Measurements from ENCODE around the gene FFAR4.

The FFAR4 gene

DNA sequence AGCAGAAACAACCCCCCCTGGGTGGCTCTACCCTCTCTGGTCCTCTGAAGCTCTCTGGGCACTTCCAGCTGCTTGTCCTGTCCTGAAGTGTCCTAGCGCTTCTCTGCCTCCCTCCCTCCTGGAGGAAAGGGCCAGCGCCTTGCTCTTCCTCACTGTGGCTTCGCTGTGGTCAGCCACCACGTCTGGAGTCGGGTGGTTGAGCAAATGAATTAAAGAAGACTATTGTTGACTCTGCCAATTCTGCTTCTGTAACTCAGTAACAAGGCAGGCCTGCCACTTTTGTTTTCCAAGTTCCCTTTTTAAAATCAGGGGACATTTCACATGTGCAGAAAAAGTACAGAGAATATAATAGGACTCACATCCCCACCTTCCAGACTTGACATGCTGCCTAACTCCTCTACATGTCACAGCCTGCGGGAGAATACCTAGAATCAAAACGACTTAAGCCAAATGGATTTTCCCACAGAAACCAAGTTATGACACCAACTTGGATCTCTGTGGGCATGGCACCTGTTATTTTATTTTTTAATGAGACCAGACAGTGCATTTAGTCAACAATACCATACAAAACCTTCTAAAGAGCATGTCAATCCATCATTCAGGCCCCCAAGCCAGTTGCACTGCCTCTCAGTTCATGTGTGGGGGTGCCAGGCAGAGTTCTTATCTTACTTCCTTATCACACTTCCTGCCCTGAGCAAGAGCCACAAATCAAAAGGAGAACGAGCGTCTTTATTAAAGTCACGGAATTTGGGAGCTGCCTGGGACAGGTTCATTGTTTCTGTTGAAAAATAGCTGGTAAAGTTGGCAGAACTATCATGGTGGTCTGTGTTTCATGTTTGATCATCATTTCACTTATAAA, 6.8 kb downstream of the FFAR4 start:
- DNase-seq, result no peak

DNA sequence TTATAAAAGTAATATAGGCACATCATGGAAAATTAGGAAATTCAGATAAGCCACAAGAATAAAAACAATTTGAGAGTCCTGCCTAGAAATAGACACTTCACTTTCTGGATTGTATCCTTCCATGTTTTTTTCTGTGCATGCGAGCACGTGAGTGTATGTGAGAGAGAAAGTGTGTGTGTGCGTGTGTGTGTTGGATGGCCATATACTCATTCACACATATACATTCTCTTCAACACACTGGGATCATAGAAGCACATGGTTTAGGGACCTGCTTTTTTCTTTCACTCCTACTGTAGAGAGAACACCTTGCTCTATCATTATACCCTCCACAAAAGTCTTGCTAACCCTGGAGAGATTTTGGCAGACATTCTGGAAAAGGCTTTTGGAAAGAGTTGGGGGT, 7.5 kb downstream of the FFAR4 start:
- DNase-seq, result no peak

DNA sequence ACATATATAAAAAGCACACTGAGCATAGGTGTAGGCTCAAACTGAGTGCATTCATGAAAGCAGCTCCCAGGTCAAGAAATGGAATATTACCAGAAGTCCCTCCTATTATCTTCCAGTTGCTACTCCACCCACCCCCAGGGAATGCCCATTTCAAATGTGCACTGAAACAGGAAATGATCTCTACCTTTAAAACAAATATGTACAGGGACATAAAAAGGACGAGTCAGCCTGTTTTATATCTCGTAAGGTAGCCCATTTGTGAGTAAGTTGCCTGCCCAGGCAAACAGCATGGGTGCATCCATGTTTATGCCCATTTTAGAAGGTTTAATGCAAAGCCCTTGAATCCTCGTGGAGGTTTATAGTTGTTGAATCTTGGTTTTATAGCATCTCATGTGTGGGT, 10.4 kb downstream of the FFAR4 start:
- DNase-seq, result no peak

DNA sequence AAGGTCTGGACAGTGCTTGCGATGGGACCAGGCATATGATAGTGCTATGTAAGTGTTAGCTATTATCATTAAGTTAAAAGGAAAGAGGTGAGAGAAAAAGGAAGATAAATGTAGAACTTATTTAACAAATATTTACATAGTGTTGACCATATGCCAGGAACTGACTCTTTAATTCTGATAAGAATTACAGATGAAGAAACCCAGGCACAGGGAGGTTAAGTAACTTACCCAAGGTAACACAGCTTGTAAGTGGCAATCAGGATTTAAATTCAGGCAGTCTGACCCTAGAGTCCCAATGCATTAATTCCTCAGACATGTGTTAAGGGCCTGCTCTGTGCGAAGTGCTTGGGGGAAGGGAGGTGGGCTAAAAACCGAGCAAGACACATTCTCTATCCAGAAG, 11.1 kb downstream of the FFAR4 start:
- no peak for DNase-seq

DNA sequence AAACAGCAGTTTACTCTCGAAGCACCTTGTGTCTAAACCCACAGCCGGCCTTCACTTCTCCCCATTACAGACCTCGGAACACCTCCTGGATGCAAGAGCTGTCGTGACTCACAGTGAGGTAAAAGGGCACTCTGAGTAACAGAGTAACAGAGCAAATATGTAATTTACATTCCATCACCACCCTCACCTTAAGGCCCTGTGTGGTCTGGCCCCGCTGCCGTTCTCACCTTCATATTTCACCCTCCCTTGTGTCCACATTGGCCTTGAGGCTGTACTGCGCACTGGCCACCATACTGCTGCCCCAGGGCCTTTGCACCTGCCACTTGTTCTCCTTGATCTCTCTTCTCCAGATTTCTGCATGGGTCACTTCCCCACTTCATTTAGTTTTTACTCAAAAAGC, 12.6 kb downstream of the FFAR4 start:
- no peak for DNase-seq

DNA sequence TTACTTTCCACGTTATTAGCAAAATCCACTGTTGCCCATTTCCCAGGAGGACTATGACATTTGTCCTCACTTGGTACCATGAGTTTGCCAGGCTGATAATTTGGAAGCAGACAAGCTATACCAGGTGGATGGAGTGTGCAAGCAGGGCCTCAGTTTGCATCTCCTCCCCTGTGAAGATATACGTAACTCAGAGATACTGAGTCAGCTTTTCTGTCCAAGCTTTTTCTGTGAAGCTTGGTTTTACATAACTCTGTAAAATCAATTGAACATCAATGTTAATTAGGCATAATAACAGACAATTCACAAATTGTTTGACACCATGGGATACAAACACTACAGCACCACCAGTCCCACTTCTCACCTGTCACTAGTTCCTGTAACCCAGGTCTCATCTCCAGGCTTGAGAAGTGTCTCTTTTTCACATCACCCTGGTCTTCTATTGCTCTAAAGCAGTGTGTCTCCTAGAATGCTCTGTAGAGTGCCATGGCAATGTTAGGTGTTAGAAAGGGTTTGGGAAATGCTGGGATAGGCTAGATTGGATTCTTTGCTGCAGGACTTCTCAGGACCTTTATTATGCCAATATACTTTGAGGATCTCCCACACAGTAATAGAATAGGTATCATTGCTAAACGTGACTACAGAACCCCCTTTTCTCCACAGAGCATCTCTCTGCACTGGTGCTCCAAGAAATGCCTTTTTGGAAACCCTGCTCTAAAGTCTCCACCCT, 13.7 kb downstream of the FFAR4 start:
- DNase-seq, result no peak

DNA sequence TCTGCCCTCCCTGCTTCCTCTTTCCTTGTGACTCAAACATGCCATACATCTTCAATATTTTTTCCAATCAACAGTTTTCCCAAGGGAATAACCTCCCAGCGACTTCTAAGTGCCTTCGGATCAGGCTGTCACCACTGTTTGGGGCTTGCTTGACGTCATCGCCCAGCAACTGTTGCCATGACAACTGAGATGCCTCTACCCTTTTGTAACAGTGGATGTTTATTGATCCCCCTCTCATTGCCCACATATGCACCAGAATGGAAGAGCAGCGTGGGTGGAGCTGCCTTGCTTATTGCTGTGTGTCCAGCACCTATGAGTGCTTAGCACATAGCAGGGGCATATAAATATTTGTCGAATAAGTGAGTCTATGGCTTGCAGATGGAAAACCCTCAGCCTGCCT, 14.4 kb downstream of the FFAR4 start:
- no peak for DNase-seq

DNA sequence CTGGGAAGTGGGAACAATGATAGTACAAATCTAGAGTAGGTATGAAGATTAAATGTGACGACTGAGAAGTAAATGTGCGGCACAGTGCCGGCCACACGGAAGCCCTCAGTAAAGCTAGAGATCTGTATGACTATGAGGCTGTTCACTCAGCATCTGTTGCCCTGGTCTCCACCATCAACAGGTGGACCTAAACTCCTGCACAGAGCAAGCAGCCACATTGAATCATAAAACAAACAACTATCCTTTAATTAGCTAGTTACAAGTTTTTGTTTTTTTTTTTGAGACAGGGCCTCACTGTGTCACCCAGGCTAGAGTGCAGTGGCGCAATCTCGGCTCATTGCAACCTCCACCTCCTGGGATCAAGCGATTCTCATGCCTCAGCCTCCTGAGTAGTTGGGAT, 18.0 kb downstream of the FFAR4 start:
- no peak for DNase-seq

DNA sequence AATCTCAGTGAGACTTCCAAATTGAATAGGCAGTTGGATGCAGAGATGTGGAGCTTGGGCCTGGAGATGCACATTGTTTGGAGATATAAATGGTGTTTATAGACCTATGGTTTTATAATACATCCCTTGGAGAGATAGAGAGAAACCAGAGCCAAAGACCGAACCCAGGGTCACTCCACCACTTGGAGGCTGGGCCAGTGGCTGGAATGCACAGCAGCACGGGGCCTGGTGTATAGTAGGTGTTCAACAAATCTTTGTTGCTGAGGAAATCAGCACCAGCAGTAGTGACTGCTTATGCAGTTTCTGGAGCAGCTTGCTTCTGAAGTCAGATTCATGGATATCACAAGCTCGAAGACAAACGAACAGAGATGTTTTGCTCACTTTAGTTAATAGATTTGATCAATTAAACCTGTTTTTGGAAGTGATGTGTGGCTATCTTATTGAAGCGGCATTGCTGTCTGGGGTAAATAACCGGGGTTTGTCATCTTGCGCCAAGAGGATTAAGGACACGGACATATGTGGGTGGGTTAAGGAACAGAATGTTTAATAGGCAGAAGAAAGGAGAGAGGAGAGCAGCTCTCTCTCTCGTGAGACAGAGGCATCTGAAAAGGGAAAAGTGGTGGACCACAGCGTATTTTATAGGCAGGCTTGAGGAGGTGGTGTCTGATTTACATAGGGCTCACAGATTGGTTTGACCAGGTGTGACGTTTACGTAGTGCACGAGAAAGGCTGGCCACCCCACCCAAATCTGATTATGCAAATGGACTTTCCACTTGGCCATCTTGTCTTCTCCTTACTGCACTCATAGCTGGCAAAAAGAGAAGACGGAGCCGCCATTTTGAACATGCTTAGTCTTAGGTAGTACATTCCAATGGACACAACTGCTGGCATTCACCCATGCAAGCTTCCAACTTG, 23.4 kb downstream of the FFAR4 start:
- DNase-seq, result no peak

DNA sequence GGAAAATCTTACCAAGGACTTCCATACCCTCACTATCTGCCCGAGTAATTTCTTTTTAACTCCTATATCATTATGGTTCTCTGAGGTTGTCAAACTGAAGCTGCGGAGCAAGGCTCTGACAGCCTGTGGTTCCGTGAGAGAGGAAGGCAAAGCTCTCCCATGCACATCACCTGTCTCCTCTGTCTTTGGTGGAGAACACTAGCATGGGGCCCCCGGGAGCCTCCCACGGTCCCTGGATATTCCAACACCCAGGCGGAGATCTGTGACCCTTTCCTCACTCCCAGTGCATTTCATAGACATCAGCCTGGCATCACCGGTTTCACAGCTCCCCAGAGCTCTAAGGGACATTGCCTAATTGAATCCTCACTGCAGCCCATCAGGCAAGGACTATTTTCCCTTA, 24.2 kb downstream of the FFAR4 start:
- no peak for DNase-seq

DNA sequence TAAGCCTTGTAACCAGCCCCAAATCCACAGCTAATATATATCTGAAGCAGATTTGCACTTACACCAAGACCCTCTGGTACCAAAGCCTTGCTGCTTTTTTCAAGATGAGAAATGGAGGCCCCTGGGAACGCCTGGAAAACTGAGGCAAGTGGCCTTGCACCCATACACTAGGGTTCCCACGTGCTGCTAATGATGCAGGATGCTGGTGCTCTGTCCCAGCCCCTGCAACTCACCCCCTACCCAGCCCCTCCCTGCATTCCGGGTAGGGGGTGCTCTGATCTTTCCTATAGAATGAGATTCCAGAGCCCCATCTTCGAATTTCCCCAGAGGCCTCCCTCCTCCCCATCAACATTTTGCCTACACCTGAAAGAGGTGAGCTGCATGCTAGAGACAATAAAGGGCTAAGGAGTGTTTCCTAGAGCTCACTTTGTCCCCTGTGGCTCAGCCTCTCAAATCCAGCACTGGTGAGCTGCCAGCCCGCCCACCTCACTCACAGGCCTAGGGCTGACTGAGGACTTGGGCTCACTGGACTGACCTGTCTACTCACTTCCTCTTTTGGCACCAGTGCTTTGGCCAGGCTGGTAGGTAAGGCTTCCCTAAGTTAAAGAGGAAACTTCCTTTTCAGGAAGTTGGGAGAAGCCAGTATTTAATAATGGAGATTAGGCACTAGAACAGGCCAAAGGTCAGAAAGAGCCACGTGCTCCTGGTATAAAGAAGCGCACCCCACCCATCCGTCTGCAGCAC, 24.8 kb downstream of the FFAR4 start:
- DNase-seq, result no peak

DNA sequence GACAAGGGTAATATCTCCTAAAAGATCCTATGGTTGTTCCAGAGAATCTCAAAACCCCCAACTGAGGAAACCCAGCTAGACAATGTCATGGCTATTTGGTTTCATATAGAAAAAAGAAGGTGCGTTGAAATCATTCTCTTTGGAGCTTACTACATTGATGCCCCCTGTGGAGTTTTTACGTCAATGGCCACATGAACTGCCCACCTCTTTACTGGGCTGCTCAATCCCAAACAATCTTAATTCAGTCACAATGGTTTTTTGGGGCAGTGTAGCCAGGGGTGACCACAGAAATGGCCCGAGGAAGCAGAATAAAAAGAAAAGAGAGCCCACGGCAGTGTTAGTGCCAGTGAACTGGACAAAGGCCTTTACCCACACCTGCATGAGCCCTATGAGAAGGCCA, 26.8 kb downstream of the FFAR4 start:
- DNase-seq, result no peak

DNA sequence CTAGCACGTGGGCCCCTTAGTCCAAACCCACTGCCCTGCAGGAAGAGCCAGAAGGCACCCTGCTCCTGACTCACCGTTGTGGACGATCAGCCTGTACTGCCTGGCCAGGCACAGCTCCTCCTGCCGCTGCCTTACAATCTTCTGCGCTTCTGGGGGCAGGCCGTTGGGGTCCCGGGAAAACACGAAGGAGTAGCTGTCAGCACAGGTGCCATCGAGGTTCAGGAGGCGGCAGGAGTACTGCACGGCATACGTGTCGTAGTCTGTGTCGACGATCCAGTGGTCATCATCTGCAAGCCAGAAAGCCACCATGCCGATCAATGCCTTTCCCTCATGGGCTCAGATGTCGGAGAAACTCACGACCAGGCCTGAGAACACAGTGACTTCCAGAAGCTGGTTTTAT, 27.3 kb downstream of the FFAR4 start:
- DNase-seq, result no peak

DNA sequence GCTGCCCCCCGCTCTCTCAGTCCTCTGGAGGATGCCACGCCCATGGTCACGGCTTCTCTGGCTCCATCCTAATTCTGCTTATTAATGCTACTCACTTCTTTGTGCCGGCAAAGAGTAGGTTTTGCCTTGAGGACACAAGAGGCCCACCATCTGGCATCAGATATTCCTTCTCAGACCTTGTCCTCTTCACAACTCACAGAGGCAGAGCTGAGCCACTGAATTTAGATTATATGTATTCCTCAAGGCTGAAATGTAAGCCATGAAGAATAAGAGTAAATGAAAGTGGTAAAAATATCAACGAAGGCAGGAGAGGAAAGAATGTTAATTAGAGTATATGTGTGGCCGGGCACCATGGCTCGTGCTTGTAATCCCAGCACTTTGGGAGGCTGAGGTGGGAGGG, 28.1 kb downstream of the FFAR4 start:
- no peak for DNase-seq

DNA sequence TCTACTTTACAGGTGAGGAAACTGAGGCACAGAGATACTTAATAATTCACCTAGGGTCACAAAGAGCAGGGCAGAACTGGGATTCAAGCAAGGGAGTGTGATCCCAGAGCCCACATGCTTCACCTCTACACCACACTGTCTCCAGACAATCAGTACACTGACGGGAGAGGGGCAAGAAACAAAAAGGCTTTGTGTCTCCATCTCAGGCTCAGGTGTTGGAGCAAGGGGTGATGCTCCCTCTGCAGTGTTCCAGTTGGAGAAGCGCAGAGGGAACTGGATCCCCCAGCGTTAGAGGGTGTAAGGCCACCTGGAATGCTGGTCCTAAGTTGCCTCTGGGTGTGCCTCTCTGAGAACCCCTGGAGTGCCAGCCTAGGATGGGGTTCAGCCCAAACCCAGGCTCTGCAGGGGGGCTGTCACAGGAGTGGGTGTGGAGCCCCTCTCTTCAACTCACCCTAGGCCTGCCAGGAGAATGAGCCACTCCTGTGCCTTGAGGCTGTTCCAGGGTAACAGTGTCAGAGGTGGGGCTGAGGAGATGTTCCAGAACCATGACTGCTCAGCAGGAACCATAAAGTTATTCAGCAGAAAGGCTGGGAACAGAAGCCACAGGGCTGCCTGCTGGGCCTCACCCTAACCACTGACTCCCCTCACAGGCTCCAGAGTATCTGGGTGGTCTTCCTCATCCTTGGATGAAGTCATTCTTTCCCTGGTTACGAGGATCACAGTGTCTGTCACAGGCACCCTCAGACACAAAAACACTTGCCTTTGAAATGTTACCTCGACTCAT, 29.1 kb downstream of the FFAR4 start:
- DNase-seq, result no peak

DNA sequence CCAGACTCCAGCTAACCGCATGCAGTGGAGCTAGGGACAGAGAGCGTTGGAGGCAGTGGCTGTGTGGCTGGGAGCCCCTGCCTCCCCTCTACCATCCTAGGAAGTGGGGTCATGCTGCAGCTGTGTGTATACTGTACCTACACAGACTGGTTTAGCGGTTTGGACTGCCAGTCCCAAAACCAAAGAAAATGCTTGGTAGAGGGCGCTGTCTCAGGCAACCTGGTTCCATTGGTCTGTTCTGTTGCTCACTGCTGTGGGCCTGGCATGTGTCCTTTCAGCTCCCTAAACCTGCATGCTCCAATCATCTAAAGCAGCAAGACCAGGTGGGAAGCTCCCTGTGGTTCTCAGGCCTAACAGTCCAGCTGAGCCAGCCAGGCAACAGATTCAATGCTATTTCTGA, 30.1 kb downstream of the FFAR4 start:
- DNase-seq, result no peak

DNA sequence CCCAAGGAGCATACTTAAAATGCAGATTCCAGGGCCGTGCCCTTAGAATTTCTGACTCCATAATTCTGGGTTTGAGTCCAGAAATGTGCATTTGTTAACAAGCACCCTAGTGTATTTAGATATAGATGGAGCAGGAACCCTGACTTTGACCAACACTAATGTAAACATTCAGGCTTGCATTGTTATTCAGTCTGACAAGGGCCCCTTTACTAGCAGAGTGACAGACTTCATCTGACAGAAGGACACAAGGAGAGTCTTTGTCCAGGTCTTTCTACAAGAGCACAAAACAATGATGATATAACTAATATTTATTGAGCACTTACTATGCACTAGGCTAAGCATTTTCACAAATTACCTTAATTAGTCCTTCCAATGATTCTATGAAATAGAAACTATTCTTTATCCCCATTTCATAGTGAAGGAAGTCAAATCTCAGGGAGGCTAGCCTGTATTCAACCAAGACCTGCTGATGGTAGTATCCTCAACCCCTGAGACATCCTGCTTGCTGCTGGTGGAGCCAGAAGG, 30.7 kb downstream of the FFAR4 start:
- no peak for DNase-seq

DNA sequence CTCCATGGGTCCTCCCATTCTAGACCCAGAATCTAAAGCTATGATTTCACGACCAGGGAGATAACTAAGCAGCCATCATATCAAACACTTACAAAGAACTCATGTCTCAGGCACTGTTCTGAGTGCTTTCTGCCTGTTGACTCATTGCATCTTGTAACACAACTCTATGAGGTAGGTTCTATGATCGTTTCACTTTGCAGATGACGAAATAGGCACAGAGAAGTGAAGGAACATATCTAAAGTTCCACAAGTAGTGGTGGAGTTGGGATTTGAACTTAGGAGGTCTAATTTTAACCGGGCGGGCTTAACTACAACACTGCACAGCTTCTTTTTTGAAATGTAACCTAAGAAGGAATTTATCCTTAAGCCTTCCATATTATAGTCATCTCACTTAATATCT, 31.7 kb downstream of the FFAR4 start:
- no peak for DNase-seq

DNA sequence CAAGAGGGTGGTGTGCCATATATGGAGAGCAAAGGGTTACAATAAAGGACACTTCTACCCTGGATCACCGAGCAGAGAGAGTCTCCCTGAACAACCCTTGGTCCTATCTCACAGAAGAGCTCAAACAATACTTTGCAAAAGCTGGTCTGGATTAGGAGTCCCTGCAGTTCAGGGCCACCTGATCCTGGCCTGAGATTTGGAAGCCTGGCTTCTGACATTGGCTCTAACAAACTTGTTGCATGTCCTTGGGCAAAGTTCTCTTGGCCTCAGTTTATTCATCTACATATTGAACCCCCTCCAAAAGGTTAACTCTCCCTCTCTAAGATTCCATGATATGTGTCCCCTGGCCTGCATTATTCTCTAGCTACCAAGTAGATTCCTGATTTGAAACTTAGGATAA, 32.9 kb downstream of the FFAR4 start:
- DNase-seq, result no peak

DNA sequence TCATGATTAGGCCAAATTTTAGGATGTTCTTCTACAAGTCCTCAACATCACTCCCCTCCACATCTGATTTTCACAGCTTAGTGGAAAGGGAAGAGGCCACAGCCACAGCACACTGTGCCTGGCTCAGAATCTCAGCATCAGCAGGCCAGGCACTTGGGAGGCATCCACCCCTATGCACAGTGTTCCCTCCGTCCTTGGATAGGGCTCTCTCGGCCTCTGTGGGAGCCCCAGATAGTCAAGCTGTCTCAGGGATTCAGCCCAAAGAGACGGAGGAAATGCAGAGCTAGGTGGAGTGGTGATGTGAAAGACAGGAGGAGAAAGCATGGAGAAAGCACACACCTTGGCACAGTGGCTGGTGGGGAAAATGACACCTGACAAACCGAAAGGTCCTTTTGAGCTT, 33.3 kb downstream of the FFAR4 start:
- DNase-seq, result no peak

DNA sequence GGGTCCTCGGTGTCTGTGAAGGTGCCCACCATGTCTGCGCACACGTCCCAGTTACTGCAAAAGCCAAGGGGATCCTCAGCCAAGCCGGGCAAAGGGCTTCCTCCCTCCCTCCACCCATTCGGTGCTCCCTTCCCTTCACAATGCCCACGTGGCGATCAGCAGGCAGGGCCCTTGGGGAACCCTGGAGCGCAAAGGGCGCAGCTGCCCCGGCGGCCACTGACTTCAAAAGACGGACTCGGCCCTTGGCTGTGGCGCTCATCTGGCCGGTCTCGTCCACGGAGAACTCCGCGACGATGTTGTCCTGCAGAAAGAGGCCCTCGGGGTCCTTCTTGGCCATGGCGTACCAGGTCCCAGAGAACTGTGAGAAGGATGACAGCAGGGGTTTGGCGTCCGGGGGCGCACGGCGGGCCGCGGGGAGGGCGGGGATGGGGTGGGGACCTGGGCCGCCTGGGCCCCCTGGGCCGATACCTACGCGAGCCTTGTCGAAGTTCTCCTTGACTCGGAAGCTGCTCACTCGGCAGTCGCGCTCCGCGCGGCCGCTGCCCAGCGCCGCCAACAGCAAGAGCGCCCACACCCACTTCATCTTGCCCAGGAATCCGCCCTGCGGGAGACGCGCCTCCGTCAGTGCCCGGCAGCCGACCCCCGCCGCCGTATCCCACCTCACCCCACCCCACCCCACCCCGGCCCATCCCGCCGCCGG, 34.1 kb downstream of the FFAR4 start:
- no peak for DNase-seq

Data from activated CD4-positive, alpha-beta T cell treated with anti-CD3 and anti-CD28 coated beads, Interleukin-2, amount 50 U/mL, for 48 hours (primary cell).